Astrocyte (in vitro differentiated cells and primary cell): ENCODE results near the gene FAM221A. TPM values are rescaled to one million over a fixed set of nuclear protein-coding genes. Genes with fewer than 3 reads are reported as not detected.
A peak's percentile ranks its signal among the peaks of the same experiment; 100 is the strongest.

ENCODE experiments used
- DNase-seq: peaks from one replicate; pipeline ENCODE4 v3.0.0-alpha.2; 2010; ENCODE audit warnings: low read depth
- FAIRE-seq: peaks from 2 replicates; lab custom pipeline; 2011; peaks lifted over from hg19 to GRCh38; lab: Jason Lieb, UNC
- H2AFZ ChIP-seq: 2 replicates; pipeline ENCODE4 v1.6.0; 2012; ENCODE audit warnings: low read depth, low read length, inconsistent platforms
- H3K27ac ChIP-seq: 2 replicates; pipeline ENCODE4 v1.5.1; 2011; ENCODE audit warnings: low read depth, low read length, inconsistent platforms
- H3K27me3 ChIP-seq: 2 replicates; pipeline ENCODE4 v1.6.0; 2011; ENCODE audit warnings: low read length, inconsistent platforms; ENCODE audit not compliant: insufficient read depth
- H3K36me3 ChIP-seq: 2 replicates; pipeline ENCODE4 v1.5.1; 2011; ENCODE audit warnings: low read length, inconsistent platforms; ENCODE audit not compliant: insufficient read depth
- H3K4me1 ChIP-seq: 2 replicates; pipeline ENCODE4 v1.5.1; 2011; ENCODE audit warnings: low read length, inconsistent platforms; ENCODE audit not compliant: insufficient read depth
- H3K4me2 ChIP-seq: 2 replicates; pipeline ENCODE4 v1.6.0; 2012; ENCODE audit warnings: low read length, inconsistent platforms
- H3K4me3 ChIP-seq: 2 replicates; pipeline ENCODE4 v1.5.1; 2011; ENCODE audit warnings: low read depth, mild to moderate bottlenecking, low read length, inconsistent platforms; ENCODE audit not compliant: insufficient read depth
- H3K79me2 ChIP-seq: 2 replicates; pipeline ENCODE4 v1.6.0; 2012; ENCODE audit warnings: mild to moderate bottlenecking, low read length, inconsistent platforms; ENCODE audit not compliant: insufficient read depth
- H3K9ac ChIP-seq: 2 replicates; pipeline ENCODE4 v1.6.0; 2012; ENCODE audit warnings: mild to moderate bottlenecking, low read length, inconsistent platforms
- H3K9me3 ChIP-seq: 2 replicates; pipeline ENCODE4 v1.5.1; 2012; ENCODE audit warnings: low read depth, mild to moderate bottlenecking, low read length, inconsistent platforms; ENCODE audit not compliant: insufficient read depth
- H4K20me1 ChIP-seq: 2 replicates; pipeline ENCODE4 v1.6.0; 2012; ENCODE audit warnings: low read length, inconsistent platforms; ENCODE audit not compliant: insufficient read depth
- H3K27ac Mint-ChIP-seq: one replicate; pipeline ENCODE4 v1.8.0; 2021; ENCODE audit warnings: mild to moderate bottlenecking, mixed read lengths; ENCODE audit not compliant: unreplicated experiment
- H3K27me3 Mint-ChIP-seq: one replicate; pipeline ENCODE4 v1.8.0; 2021; ENCODE audit warnings: low read depth, mixed read lengths; ENCODE audit not compliant: unreplicated experiment
- H3K36me3 Mint-ChIP-seq: one replicate; pipeline ENCODE4 v1.8.0; 2021; ENCODE audit warnings: low read depth, mixed read lengths; ENCODE audit not compliant: unreplicated experiment
- H3K4me1 Mint-ChIP-seq: one replicate; pipeline ENCODE4 v1.8.0; 2021; ENCODE audit warnings: low read depth, mixed read lengths; ENCODE audit not compliant: unreplicated experiment
- H3K4me3 Mint-ChIP-seq: one replicate; pipeline ENCODE4 v1.8.0; 2021; ENCODE audit warnings: mild to moderate bottlenecking, moderate library complexity, mixed read lengths; ENCODE audit not compliant: unreplicated experiment
- H3K9me3 Mint-ChIP-seq: one replicate; pipeline ENCODE4 v1.8.0; 2021; ENCODE audit warnings: mild to moderate bottlenecking, mixed read lengths; ENCODE audit not compliant: unreplicated experiment
- EZH2 ChIP-seq: IDR thresholded peaks from 2 replicates; pipeline ENCODE4 v1.6.1; 2012; ENCODE audit warnings: mild to moderate bottlenecking, low read length, inconsistent platforms; ENCODE audit not compliant: insufficient read depth
- total RNA-seq: library from RNA; stranded (reverse); gene quantifications from 2 replicates; pipeline ENCODE4 v1.2.1, GENCODE V29; 2021
- TF ChIP-seq, protein P1 (sequence below): IDR thresholded peaks from 2 replicates; pipeline ENCODE4 v1.5.1; 2011; ENCODE audit warnings: low read depth, mild to moderate bottlenecking, inconsistent platforms, low read length, moderate library complexity; ENCODE audit not compliant: insufficient read depth

The FAM221A gene
- total RNA-seq, 1 donor from 2014 or later = 3.0 TPM

DNA sequence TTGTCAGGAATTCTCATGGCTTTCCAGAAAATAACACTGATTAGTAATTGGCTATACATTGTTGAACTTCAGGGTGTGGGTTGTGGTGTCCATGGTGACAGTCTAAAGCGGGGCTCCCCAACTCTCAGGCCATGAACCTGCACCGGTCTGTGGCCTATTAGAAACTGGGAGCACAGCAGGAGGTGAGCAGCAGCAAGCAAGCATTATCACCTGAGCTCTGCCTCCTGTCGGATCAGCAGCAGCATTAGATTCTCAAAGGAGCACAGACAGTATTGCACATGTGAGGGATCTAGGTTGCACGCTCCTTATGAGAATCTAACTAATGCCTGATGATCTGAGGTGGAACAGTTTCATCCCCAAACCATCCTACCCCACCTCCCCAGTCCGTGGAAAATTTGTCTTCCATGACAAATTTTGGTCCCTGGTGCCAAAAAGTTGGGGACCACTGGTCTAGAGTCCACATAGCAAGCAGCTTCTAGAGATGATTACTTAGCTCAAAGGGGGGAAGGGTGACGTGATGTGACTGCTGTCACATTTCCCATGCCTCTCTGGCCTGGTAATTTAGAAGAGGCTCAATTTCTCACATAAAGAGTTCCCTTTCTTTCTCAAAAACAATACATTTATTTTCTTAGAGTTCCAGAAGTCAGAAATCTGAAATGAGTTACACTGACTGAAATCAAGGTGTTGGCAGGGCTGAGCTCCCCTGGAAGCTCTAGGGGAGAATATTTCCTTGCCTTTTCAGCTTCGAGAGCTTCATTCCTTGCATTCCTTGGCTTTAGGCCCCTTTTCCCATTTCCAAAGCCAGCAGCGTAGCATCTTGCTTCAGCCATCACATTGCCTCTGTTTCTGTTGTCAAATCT, 17.6 kb upstream of the FAM221A start:
- H3K36me3 Mint-ChIP-seq = no peaks in the 10 kb centered on the region
- Histone ChIP-seq H3K79me2 (no peaks in the 10 kb centered on the region), H3K27ac (no peak overlapping the region), H3K4me3 (no peak overlapping the region), H4K20me1 (no peaks in the 10 kb centered on the region), H3K36me3 (no peaks in the 10 kb centered on the region), H3K9me3 (peaks cover 2% of the 10 kb centered on the region), H3K4me1 (peaks cover 5% of the 10 kb centered on the region), H3K4me2 (peak overlapping the region; percentile 44), H3K27me3 (no peaks in the 10 kb centered on the region), H2AFZ (peak overlapping the region; percentile 42), H3K9ac (no peak overlapping the region)
- DNase-seq = peak; percentile 59
- peaks cover 6% of the 10 kb centered on the region for H3K4me1 Mint-ChIP-seq
- no peak for FAIRE-seq
- peaks cover 11% of the 10 kb centered on the region for H3K9me3 Mint-ChIP-seq
- H3K27ac Mint-ChIP-seq = no peak overlapping the region
- no peak for TF ChIP-seq EZH2
- TF ChIP-seq, protein P1, sequence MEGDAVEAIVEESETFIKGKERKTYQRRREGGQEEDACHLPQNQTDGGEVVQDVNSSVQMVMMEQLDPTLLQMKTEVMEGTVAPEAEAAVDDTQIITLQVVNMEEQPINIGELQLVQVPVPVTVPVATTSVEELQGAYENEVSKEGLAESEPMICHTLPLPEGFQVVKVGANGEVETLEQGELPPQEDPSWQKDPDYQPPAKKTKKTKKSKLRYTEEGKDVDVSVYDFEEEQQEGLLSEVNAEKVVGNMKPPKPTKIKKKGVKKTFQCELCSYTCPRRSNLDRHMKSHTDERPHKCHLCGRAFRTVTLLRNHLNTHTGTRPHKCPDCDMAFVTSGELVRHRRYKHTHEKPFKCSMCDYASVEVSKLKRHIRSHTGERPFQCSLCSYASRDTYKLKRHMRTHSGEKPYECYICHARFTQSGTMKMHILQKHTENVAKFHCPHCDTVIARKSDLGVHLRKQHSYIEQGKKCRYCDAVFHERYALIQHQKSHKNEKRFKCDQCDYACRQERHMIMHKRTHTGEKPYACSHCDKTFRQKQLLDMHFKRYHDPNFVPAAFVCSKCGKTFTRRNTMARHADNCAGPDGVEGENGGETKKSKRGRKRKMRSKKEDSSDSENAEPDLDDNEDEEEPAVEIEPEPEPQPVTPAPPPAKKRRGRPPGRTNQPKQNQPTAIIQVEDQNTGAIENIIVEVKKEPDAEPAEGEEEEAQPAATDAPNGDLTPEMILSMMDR = no peak
- H3K4me3 Mint-ChIP-seq = peak overlapping the region; percentile 28
- H3K27me3 Mint-ChIP-seq = no peaks in the 10 kb centered on the region

DNA sequence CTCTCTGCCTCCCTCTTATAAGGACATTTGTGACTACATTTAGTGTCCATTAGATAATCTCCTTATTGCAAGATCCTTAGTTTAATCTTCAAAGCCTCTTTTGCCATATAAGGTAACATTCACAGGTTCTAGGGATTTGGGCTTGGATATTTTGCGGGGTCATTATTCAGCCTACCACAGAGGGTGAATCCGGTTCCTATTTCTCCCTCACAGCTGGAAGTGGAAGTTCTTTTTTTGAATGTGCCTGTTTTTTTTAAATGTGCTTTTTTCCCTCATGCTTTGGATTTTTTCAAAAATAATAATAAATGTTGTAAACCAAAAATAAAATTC, 17.1 kb upstream of the FAM221A start:
- no peak for DNase-seq
- Histone ChIP-seq H2AFZ (no peak overlapping the region), H3K9ac (no peak overlapping the region), H3K4me1 (peaks cover 5% of the 10 kb centered on the region), H3K27ac (no peak overlapping the region), H3K4me3 (no peak overlapping the region), H3K36me3 (no peaks in the 10 kb centered on the region), H3K79me2 (no peaks in the 10 kb centered on the region), H3K4me2 (peak overlapping the region; percentile 44), H3K9me3 (peaks cover 2% of the 10 kb centered on the region), H4K20me1 (no peaks in the 10 kb centered on the region), H3K27me3 (no peaks in the 10 kb centered on the region)
- Mint-ChIP-seq H3K4me1 (peaks cover 6% of the 10 kb centered on the region), H3K9me3 (peaks cover 8% of the 10 kb centered on the region), H3K36me3 (no peaks in the 10 kb centered on the region), H3K27ac (no peak overlapping the region), H3K4me3 (peak overlapping the region; percentile 28), H3K27me3 (no peaks in the 10 kb centered on the region)
- TF ChIP-seq, protein P1 = no peak
- no peak for TF ChIP-seq EZH2
- no peak for FAIRE-seq

DNA sequence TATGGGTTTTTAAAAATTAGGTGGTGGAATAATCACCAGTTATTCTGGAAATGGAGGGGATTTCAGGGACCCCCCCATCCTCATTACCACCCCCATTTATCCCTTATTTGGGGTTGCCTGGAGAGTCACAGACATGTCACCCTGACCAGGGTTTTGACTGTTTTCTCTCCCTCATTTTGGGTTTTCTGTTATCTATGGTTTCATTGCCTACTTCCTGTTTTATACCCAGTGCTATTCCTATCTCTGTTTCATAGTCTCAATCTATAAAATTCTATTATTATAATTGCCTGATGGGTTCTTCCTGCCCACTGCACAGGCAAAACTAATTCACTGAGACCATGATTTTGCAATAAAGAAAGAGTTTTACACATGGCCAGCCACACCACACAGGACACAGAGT, 15.9 kb upstream of the FAM221A start:
- Mint-ChIP-seq H3K27ac (no peak overlapping the region), H3K9me3 (peaks cover 4% of the 10 kb centered on the region), H3K4me1 (peaks cover 6% of the 10 kb centered on the region), H3K36me3 (no peaks in the 10 kb centered on the region), H3K4me3 (no peak overlapping the region), H3K27me3 (no peaks in the 10 kb centered on the region)
- Histone ChIP-seq H3K27ac (no peak overlapping the region), H3K9ac (no peak overlapping the region), H3K36me3 (no peaks in the 10 kb centered on the region), H2AFZ (no peak overlapping the region), H3K9me3 (peaks cover under 1% of the 10 kb centered on the region), H3K4me2 (no peak overlapping the region), H3K4me1 (peaks cover 5% of the 10 kb centered on the region), H3K79me2 (no peaks in the 10 kb centered on the region), H3K27me3 (no peaks in the 10 kb centered on the region), H3K4me3 (no peak overlapping the region), H4K20me1 (no peaks in the 10 kb centered on the region)
- DNase-seq (no peak), FAIRE-seq (no peak)
- no peak for TF ChIP-seq EZH2
- TF ChIP-seq, protein P1 = no peak
